Parathyroid adenoma (tissue), 2 donors: ENCODE measurements around the gene ARSK.
"Not testable (repeated sequence)": the region's sequence is repeated elsewhere in the genome, so short reads cannot be mapped to it uniquely, and the experiment has no call there.

Experiments
- H2AFZ ChIP-seq: fragments of 300-600 bp; sonication (generic); one replicate; pipeline ENCODE4 v1.7.0; 2017; ENCODE audit warnings: antibody characterized with exemption, mild to moderate bottlenecking
- H3K27ac ChIP-seq: fragments of 300-600 bp; sonication (generic); one replicate; pipeline ENCODE4 v1.7.0; 2017
- H3K27me3 ChIP-seq: fragments of 300-600 bp; sonication (generic); one replicate; pipeline ENCODE4 v1.7.0; 2017; ENCODE audit warnings: low read length; ENCODE audit not compliant: control insufficient read depth, insufficient read depth
- H3K36me3 ChIP-seq: fragments of 300-600 bp; sonication (generic); one replicate; pipeline ENCODE4 v1.7.0; 2017; ENCODE audit warnings: low read length; ENCODE audit not compliant: control insufficient read depth, insufficient read depth
- H3K4me1 ChIP-seq: fragments of 300-600 bp; sonication (generic); one replicate; pipeline ENCODE4 v1.7.0; 2017; ENCODE audit warnings: control low read depth
- H3K4me2 ChIP-seq: fragments of 300-600 bp; sonication (generic); one replicate; pipeline ENCODE4 v1.7.0; 2017; ENCODE audit warnings: low read length
- H3K4me3 ChIP-seq: fragments of 300-600 bp; sonication (generic); one replicate; pipeline ENCODE4 v1.7.0; 2017; ENCODE audit warnings: low read depth, low read length
- H3K79me2 ChIP-seq: fragments of 300-600 bp; sonication (generic); one replicate; pipeline ENCODE4 v1.7.0; 2017; ENCODE audit warnings: control low read depth
- H3K9ac ChIP-seq: fragments of 300-600 bp; sonication (generic); one replicate; pipeline ENCODE4 v1.7.0; 2017; ENCODE audit warnings: mild to moderate bottlenecking
- H3K9me3 ChIP-seq: fragments of 300-600 bp; sonication (generic); one replicate; pipeline ENCODE4 v1.7.0; 2017; ENCODE audit warnings: low read length; ENCODE audit not compliant: control insufficient read depth
- TF ChIP-seq, protein P1 (sequence below): fragments of 300-600 bp; sonication (generic); IDR thresholded peaks from one replicate; pipeline ENCODE4 v1.7.0; 2017; ENCODE audit warnings: antibody characterized with exemption, mild to moderate bottlenecking
- donor health status: primary hyperparathyroidism.

Gene ARSK

DNA sequence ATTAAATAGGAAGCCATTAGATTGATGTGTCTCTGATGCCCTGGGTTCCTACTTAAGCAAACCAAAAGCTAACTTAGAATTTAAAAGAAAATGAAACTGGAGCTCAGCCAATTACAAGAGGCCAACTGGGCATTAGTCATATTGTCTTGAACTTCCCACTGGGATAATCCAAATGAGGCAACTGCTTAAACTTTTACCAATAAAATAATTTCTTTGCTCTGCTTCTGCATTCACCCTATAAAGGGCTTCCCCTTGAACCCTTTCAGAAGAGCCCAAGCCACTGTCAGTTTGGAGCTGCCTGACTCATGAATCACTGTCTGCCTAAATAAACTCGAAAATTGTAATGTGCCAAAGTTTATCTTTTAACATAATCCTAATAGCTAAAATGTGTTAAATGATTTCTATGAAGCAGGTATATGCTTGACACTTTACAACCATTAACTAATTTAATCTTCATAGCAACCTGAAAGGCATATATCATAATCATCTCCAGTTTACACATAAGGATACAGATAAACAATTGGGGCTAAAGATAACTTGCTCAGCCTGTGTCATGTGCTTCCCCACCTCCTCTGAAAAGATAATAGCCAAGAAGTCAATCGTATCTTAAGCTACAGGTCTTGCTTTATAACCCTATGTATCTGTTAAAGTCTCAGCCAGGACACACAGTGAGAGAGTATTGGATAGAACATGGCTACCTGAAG, 76.5 kb downstream of the ARSK start:
- Histone ChIP-seq H3K36me3 (no peaks in the 10 kb centered on the region), H3K27ac (no peak overlapping the region), H3K9ac (no peak overlapping the region), H3K4me2 (no peak overlapping the region), H3K27me3 (no peaks in the 10 kb centered on the region), H3K9me3 (no peaks in the 10 kb centered on the region), H3K79me2 (no peaks in the 10 kb centered on the region), H3K4me1 (no peaks in the 10 kb centered on the region), H3K4me3 (no peak overlapping the region), H2AFZ (no peak overlapping the region)
- TF ChIP-seq, protein P1, sequence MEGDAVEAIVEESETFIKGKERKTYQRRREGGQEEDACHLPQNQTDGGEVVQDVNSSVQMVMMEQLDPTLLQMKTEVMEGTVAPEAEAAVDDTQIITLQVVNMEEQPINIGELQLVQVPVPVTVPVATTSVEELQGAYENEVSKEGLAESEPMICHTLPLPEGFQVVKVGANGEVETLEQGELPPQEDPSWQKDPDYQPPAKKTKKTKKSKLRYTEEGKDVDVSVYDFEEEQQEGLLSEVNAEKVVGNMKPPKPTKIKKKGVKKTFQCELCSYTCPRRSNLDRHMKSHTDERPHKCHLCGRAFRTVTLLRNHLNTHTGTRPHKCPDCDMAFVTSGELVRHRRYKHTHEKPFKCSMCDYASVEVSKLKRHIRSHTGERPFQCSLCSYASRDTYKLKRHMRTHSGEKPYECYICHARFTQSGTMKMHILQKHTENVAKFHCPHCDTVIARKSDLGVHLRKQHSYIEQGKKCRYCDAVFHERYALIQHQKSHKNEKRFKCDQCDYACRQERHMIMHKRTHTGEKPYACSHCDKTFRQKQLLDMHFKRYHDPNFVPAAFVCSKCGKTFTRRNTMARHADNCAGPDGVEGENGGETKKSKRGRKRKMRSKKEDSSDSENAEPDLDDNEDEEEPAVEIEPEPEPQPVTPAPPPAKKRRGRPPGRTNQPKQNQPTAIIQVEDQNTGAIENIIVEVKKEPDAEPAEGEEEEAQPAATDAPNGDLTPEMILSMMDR, result no peak

DNA sequence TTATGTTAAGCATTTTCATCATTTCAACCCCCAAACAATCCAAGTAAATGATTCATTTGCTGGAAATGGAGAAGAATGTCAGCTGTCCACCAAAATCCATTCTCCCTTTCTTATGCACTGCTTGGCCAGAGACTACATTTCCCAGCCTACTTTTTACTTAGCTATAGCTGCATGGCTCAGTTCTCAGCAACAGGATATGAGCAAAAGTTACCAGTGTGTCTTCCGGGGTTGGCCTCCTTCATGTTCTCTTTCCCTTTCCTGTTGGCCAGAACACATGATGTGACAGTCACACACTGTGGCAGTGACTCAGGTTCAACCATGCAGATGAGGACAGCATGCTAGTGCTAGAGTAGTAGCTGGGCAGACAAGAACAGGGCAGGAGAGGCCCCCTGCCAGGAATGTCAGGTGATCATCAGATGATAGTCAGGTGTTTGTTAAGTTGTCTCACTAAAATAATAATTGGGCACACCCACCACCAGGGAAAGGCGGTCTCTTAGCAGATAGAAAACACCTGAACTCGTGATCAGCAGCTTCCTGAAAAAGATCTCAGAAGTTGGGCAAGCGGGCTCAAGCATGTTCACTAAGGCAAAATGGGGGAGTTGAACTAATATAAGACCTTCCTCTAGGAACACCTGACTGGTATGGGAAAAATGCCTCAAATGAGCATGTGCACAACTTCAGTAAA, 77.2 kb downstream of the ARSK start:
- no peak overlapping the region for H3K9ac ChIP-seq
- H3K4me1 ChIP-seq, result no peaks in the 10 kb centered on the region
- no peak overlapping the region for H3K4me3 ChIP-seq
- no peaks in the 10 kb centered on the region for H3K27me3 ChIP-seq
- no peaks in the 10 kb centered on the region for H3K9me3 ChIP-seq
- no peaks in the 10 kb centered on the region for H3K36me3 ChIP-seq
- TF ChIP-seq, protein P1, result no peak
- H3K4me2 ChIP-seq, result no peak overlapping the region
- no peak overlapping the region for H2AFZ ChIP-seq
- no peak overlapping the region for H3K27ac ChIP-seq
- no peaks in the 10 kb centered on the region for H3K79me2 ChIP-seq

DNA sequence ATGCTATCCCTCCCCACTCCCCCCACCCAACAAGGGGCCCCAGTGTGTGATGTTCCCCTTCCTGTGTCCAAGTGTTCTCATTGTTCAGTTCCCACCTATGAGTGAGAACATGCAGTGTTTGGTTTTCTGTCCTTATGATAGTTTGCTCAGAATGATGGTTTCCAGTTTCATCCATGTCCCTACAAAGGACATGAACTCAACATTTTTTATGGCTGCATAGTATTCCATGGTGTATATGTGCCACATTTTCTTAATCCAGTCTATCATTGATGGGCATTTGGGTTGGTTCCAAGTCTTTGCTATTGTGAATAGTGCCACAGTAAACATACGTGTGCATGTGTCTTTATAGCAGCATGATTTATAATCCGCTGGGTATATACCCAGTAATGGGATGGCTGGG, 78.0 kb downstream of the ARSK start:
- not testable (repeated sequence) for H3K4me1 ChIP-seq

DNA sequence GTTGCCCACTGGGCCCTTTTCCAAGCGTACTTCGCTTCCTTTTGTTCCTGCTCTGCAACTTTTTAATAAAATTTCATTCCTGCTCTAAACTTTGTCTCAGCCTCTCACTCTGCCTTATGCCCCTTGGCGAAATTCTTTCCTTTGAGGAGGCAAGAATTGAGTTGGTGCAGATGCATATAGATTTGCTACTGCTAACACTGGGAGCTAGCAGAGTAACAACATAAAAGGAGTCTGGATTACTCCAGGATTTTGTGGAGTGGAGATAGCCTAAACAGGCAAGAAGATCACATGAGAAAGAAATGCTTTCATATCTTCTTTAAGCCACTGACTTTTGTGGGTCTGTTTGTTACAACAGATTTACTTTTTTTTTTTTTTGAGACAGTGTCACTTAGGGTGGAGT, 78.8 kb downstream of the ARSK start:
- Histone ChIP-seq H3K4me2 (no peak overlapping the region), H3K79me2 (no peaks in the 10 kb centered on the region), H3K27me3 (no peaks in the 10 kb centered on the region), H3K4me3 (no peak overlapping the region), H2AFZ (no peak overlapping the region), H3K9me3 (no peaks in the 10 kb centered on the region), H3K27ac (no peak overlapping the region), H3K4me1 (no peaks in the 10 kb centered on the region), H3K36me3 (no peaks in the 10 kb centered on the region), H3K9ac (no peak overlapping the region)
- TF ChIP-seq, protein P1, result no peak

More for the DNA sequence above, 78.0 kb downstream of the ARSK start:
- not testable (repeated sequence) for H3K36me3 ChIP-seq, H3K79me2 ChIP-seq, H3K9ac ChIP-seq, H3K4me3 ChIP-seq, H3K9me3 ChIP-seq, H3K4me2 ChIP-seq, H3K27ac ChIP-seq, H3K27me3 ChIP-seq, H2AFZ ChIP-seq

DNA sequence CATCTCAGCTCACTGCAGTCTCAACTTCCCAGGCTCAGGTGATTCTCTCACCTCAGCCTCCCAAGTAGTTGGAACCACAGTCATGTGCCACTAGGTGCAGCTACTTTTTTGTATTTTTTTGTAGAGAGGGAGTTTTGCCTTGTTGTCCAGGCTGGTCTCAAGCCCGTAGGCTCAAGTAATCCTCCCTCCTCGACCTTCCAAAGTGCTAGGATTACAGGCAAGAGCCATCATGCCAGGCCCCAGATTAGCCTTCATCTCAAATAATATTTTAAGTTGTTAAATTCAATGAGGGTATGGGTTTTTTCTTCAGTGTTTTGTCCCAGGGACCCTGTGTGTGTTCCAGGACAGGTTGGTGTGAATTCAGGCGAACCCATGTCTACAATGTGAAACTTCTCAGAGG, 79.2 kb downstream of the ARSK start:
- no peaks in the 10 kb centered on the region for H3K36me3 ChIP-seq
- no peak overlapping the region for H2AFZ ChIP-seq
- no peaks in the 10 kb centered on the region for H3K4me1 ChIP-seq
- no peak overlapping the region for H3K4me3 ChIP-seq
- H3K9me3 ChIP-seq, result no peaks in the 10 kb centered on the region
- H3K9ac ChIP-seq, result no peak overlapping the region
- no peak overlapping the region for H3K4me2 ChIP-seq
- TF ChIP-seq, protein P1, result no peak
- no peaks in the 10 kb centered on the region for H3K27me3 ChIP-seq
- no peaks in the 10 kb centered on the region for H3K79me2 ChIP-seq
- H3K27ac ChIP-seq, result no peak overlapping the region
